Measurements from ENCODE around the gene DOCK11.

Gene DOCK11

GRCh38 chrX:118545510-118545909 lies 49.9 kb downstream of the DOCK11 start:
- H3K4me3 ChIP-seq (ENCODE audit: low read depth, low read length): no peak overlapping the region
- H3K9me3 ChIP-seq (ENCODE audit: control insufficient read depth, insufficient read depth, low read depth, low read length): no peaks in the 10 kb centered on the region
- TF ChIP-seq ZNF830 (tag by site-specific recombination; IDR thresholded peaks at IDR 0.05; ENCODE audit: low read depth) (no peak), SCRT2 (tag by site-specific recombination; IDR thresholded peaks at IDR 0.05) (peak; percentile 50; the same call in 1 of the 2 replicates)
- H3K36me3 ChIP-seq (ENCODE audit: control insufficient read depth in 2 of 2, insufficient read depth in 1 of 2, low read length in 2 of 2): peaks cover 0 to 6% of the 10 kb centered on the region in 2 experiments; a peak in 1 of 3 replicates
- POLR2A ChIA-PET: no interaction called here
- H3K27ac ChIP-seq (ENCODE audit: extremely low read depth, low read depth, low read length): no peak overlapping the region
- H3K4me1 ChIP-seq (ENCODE audit: control insufficient read depth, insufficient read depth, low read length): no peaks in the 10 kb centered on the region
- CTCF ChIA-PET: interaction anchor here (0.7 kb wide), 1 partner anchor 208 kb away, joined by 3 read pairs; no protein-coding TSS in a partner anchor

- POLR2A ChIA-PET: no interaction called here
- H3K9me3 ChIP-seq (ENCODE audit: control insufficient read depth, insufficient read depth, low read depth, low read length): no peaks in the 10 kb centered on the region
- no peak for TF ChIP-seq SETDB1 (IDR thresholded peaks at IDR 0.05; ENCODE audit: insufficient read length, low read length)
- TF ChIP-seq ZNF571 (tag by site-specific recombination; IDR thresholded peaks at IDR 0.05): no peak
- no peak for TF ChIP-seq SALL2 (tag by site-specific recombination; IDR thresholded peaks at IDR 0.05; ENCODE audit: borderline replicate concordance)
- no peak for TF ChIP-seq INSM2 (tag by site-specific recombination; IDR thresholded peaks at IDR 0.05)
- TF ChIP-seq, protein P1, sequence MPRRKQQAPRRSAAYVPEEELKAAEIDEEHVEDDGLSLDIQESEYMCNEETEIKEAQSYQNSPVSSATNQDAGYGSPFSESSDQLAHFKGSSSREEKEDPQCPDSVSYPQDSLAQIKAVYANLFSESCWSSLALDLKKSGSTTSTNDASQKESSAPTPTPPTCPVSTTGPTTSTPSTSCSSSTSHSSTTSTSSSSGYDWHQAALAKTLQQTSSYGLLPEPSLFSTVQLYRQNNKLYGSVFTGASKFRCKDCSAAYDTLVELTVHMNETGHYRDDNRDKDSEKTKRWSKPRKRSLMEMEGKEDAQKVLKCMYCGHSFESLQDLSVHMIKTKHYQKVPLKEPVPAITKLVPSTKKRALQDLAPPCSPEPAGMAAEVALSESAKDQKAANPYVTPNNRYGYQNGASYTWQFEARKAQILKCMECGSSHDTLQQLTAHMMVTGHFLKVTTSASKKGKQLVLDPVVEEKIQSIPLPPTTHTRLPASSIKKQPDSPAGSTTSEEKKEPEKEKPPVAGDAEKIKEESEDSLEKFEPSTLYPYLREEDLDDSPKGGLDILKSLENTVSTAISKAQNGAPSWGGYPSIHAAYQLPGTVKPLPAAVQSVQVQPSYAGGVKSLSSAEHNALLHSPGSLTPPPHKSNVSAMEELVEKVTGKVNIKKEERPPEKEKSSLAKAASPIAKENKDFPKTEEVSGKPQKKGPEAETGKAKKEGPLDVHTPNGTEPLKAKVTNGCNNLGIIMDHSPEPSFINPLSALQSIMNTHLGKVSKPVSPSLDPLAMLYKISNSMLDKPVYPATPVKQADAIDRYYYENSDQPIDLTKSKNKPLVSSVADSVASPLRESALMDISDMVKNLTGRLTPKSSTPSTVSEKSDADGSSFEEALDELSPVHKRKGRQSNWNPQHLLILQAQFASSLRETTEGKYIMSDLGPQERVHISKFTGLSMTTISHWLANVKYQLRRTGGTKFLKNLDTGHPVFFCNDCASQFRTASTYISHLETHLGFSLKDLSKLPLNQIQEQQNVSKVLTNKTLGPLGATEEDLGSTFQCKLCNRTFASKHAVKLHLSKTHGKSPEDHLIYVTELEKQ (tag by site-specific recombination; IDR thresholded peaks at IDR 0.05; ENCODE audit: borderline replicate concordance): no peak
- no peak for TF ChIP-seq ZNF157 (tag by site-specific recombination; IDR thresholded peaks at IDR 0.05)
- no peak for TF ChIP-seq ZBTB20 (tag by site-specific recombination; IDR thresholded peaks at IDR 0.05)
- no peak for TF ChIP-seq ZNF791 (tag by site-specific recombination; IDR thresholded peaks at IDR 0.05)
- no peak for TF ChIP-seq RBAK (tag by site-specific recombination; IDR thresholded peaks at IDR 0.05)
- no peak for TF ChIP-seq ZNF660 (tag by site-specific recombination; IDR thresholded peaks at IDR 0.05)
- no peak for TF ChIP-seq ZNF596 (tag by site-specific recombination; IDR thresholded peaks at IDR 0.05)
- no peak for TF ChIP-seq ZNF654 (tag by site-specific recombination; IDR thresholded peaks at IDR 0.05; ENCODE audit: low read depth)
- no peak for TF ChIP-seq ZNF549 (tag by site-specific recombination; IDR thresholded peaks at IDR 0.05)
- peaks cover 0 to 6% of the 10 kb centered on the region in 2 experiments; a peak in 1 of 3 replicates for H3K36me3 ChIP-seq (ENCODE audit: control insufficient read depth in 2 of 2, insufficient read depth in 1 of 2, low read length in 2 of 2)
- H3K4me1 ChIP-seq (ENCODE audit: control insufficient read depth, insufficient read depth, low read length): peaks cover 5% of the 10 kb centered on the region; the same call in 1 of the 2 replicates
- no peak overlapping the region for H3K27ac ChIP-seq (ENCODE audit: extremely low read depth, low read depth, low read length)
- CTCF ChIA-PET: interaction anchor here (2.0 kb wide), 1 partner anchor 16 kb away, joined by 4 read pairs; no protein-coding TSS in a partner anchor
- no peak overlapping the region for H3K4me3 ChIP-seq (ENCODE audit: low read depth, low read length)
Observed at GRCh38 chrX:118548841-118549240, 53.2 kb downstream of the DOCK11 start.

DNA sequence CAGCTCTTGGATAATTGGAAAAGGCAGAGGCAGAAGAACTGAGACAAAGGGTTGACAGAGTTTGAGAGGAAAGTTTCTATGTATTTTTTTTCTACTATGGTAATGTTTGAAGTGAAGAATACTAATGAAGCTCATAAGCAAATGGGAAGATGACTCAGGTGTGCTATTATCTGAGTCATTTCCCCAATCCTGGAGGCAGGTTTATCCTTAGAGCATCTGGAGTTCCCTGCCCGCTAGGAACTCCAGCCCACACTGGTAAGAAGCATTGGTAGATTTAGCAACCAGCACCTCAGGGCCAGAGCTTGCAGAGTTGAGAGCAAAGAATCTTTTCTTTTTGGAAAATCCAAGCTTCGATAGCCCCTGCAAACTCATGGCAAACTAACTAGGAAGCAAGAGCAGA lies 55.2 kb downstream of the DOCK11 start:
- H3K36me3 ChIP-seq (ENCODE audit: control insufficient read depth in 2 of 2, insufficient read depth in 1 of 2, low read length in 2 of 2): peaks cover 0 to 6% of the 10 kb centered on the region in 2 experiments; a peak in 1 of 3 replicates
- H3K9me3 ChIP-seq (ENCODE audit: control insufficient read depth, insufficient read depth, low read depth, low read length): no peaks in the 10 kb centered on the region
- H3K4me1 ChIP-seq (ENCODE audit: control insufficient read depth, insufficient read depth, low read length): peaks cover 5% of the 10 kb centered on the region; the same call in 1 of the 2 replicates
- ChIA-PET POLR2A (no interaction called here), CTCF (interaction anchor here (0.6 to 2.0 kb wide), 2 partner anchors 18 to 595 kb away, joined by 3 to 4 read pairs; no protein-coding TSS in a partner anchor)
- H3K27ac ChIP-seq (ENCODE audit: extremely low read depth, low read depth, low read length): no peak overlapping the region
- TF ChIP-seq ZSCAN23 (tag by site-specific recombination; IDR thresholded peaks at IDR 0.05) (no peak), ZNF239 (tag by site-specific recombination; IDR thresholded peaks at IDR 0.05) (no peak), SETDB1 (IDR thresholded peaks at IDR 0.05; ENCODE audit: insufficient read length, low read length) (no peak), ZNF175 (tag by site-specific recombination; IDR thresholded peaks at IDR 0.05) (no peak), KLF1 (tag by site-specific recombination; IDR thresholded peaks at IDR 0.05) (no peak), ZNF514 (tag by site-specific recombination; IDR thresholded peaks at IDR 0.05) (no peak)
- TF ChIP-seq, protein P2, sequence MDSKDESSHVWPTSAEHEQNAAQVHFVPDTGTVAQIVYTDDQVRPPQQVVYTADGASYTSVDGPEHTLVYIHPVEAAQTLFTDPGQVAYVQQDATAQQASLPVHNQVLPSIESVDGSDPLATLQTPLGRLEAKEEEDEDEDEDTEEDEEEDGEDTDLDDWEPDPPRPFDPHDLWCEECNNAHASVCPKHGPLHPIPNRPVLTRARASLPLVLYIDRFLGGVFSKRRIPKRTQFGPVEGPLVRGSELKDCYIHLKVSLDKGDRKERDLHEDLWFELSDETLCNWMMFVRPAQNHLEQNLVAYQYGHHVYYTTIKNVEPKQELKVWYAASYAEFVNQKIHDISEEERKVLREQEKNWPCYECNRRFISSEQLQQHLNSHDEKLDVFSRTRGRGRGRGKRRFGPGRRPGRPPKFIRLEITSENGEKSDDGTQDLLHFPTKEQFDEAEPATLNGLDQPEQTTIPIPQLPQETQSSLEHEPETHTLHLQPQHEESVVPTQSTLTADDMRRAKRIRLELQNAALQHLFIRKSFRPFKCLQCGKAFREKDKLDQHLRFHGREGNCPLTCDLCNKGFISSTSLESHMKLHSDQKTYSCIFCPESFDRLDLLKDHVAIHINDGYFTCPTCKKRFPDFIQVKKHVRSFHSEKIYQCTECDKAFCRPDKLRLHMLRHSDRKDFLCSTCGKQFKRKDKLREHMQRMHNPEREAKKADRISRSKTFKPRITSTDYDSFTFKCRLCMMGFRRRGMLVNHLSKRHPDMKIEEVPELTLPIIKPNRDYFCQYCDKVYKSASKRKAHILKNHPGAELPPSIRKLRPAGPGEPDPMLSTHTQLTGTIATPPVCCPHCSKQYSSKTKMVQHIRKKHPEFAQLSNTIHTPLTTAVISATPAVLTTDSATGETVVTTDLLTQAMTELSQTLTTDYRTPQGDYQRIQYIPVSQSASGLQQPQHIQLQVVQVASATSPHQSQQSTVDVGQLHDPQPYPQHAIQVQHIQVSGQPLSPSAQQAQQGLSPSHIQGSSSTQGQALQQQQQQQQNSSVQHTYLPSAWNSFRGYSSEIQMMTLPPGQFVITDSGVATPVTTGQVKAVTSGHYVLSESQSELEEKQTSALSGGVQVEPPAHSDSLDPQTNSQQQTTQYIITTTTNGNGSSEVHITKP (tag by site-specific recombination; IDR thresholded peaks at IDR 0.05): no peak
- H3K4me3 ChIP-seq (ENCODE audit: low read depth, low read length): no peak overlapping the region

Measured in HEK293 (cell line).